ENCODE data around the gene MPPED2. TPM values are rescaled to one million over a fixed set of nuclear protein-coding genes. Genes with fewer than 3 reads are reported as not detected.

The MPPED2 gene
- polyA plus RNA-seq, 3 donors, result 0.29 to 0.59 (median 0.52) TPM

- Mint-ChIP-seq H3K9me3 (peaks cover 0 to 4% (median 0%) of the 10 kb centered on the region in 7 donors), H3K4me3 (no peak overlapping the region), H3K27ac (no peak overlapping the region), H3K27me3 (ENCODE audit: low read depth in 3 of 3) (peaks cover 0 to 1% (median 0%) of the 10 kb centered on the region in 3 donors), H3K36me3 (no peaks in the 10 kb centered on the region), H3K4me1 (no peaks in the 10 kb centered on the region)
- TF ChIP-seq, protein P1, sequence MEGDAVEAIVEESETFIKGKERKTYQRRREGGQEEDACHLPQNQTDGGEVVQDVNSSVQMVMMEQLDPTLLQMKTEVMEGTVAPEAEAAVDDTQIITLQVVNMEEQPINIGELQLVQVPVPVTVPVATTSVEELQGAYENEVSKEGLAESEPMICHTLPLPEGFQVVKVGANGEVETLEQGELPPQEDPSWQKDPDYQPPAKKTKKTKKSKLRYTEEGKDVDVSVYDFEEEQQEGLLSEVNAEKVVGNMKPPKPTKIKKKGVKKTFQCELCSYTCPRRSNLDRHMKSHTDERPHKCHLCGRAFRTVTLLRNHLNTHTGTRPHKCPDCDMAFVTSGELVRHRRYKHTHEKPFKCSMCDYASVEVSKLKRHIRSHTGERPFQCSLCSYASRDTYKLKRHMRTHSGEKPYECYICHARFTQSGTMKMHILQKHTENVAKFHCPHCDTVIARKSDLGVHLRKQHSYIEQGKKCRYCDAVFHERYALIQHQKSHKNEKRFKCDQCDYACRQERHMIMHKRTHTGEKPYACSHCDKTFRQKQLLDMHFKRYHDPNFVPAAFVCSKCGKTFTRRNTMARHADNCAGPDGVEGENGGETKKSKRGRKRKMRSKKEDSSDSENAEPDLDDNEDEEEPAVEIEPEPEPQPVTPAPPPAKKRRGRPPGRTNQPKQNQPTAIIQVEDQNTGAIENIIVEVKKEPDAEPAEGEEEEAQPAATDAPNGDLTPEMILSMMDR (IDR thresholded peaks at IDR 0.05), result no peak
- intact Hi-C loops (cut with micrococcal nuclease), result no loop called here
- Histone ChIP-seq H3K79me2 (ENCODE audit: insufficient read depth, low read length) (no peaks in the 10 kb centered on the region), H3K4me3 (replicated peaks in 1 of 3; ENCODE audit: low read depth in 2 of 3, low read length in 3 of 3) (no peak overlapping the region), H3K27ac (ENCODE audit: low read depth in 1 of 2, low read length in 2 of 2) (no peak overlapping the region), H3K36me3 (replicated peaks in 1 of 2; ENCODE audit: control insufficient read depth in 1 of 2, insufficient read depth in 2 of 2, low read length in 2 of 2) (no peaks in the 10 kb centered on the region), H3K4me1 (ENCODE audit: control insufficient read depth in 1 of 2, insufficient read depth in 2 of 2, low read length in 2 of 2) (no peaks in the 10 kb centered on the region), H3K9ac (ENCODE audit: insufficient read depth, low read length, poor library complexity, severe bottlenecking) (no peak overlapping the region), H3K27me3 (ENCODE audit: control insufficient read depth in 2 of 2, insufficient read depth in 2 of 2, low read length in 2 of 2) (no peaks in the 10 kb centered on the region), H3K9me3 (replicated peaks in 1 of 2; ENCODE audit: control insufficient read depth in 1 of 2, insufficient read depth in 1 of 2, low read length in 2 of 2) (no peaks in the 10 kb centered on the region), H2AFZ (ENCODE audit: insufficient read depth, low read depth, low read length, poor library complexity, severe bottlenecking) (no peak overlapping the region), H4K20me1 (ENCODE audit: insufficient read depth, low read length) (no peaks in the 10 kb centered on the region), H3K4me2 (replicated peaks; ENCODE audit: extremely low read depth, low read length, poor library complexity, severe bottlenecking) (no peak overlapping the region)
- no peak for DNase-seq
- WGBS (ENCODE audit: insufficient coverage), result 92% methylated on average over 1 of the region's 3 CpGs
Observed at GRCh38 chr11:30526558-30526957, 59.6 kb downstream of the MPPED2 start.

- H3K9me3 ChIP-seq (replicated peaks in 1 of 2; ENCODE audit: control insufficient read depth in 1 of 2, insufficient read depth in 1 of 2, low read length in 2 of 2), result no peaks in the 10 kb centered on the region
- no peaks in the 10 kb centered on the region for H4K20me1 ChIP-seq (ENCODE audit: insufficient read depth, low read length)
- no peak overlapping the region for H3K4me2 ChIP-seq (replicated peaks; ENCODE audit: extremely low read depth, low read length, poor library complexity, severe bottlenecking)
- no peaks in the 10 kb centered on the region for H3K4me1 ChIP-seq (ENCODE audit: control insufficient read depth in 1 of 2, insufficient read depth in 2 of 2, low read length in 2 of 2)
- H3K27ac Mint-ChIP-seq, result no peak overlapping the region
- H3K27ac ChIP-seq (ENCODE audit: low read depth in 1 of 2, low read length in 2 of 2), result no peak overlapping the region
- H3K27me3 ChIP-seq (ENCODE audit: control insufficient read depth in 2 of 2, insufficient read depth in 2 of 2, low read length in 2 of 2), result no peaks in the 10 kb centered on the region
- 100% methylated on average over 2 of the region's 9 CpGs for WGBS (ENCODE audit: insufficient coverage)
- no peaks in the 10 kb centered on the region for H3K4me1 Mint-ChIP-seq
- no peak overlapping the region for H3K4me3 ChIP-seq (replicated peaks in 1 of 3; ENCODE audit: low read depth in 2 of 3, low read length in 3 of 3)
- H3K79me2 ChIP-seq (ENCODE audit: insufficient read depth, low read length), result no peaks in the 10 kb centered on the region
- H3K4me3 Mint-ChIP-seq, result no peak overlapping the region
- no peaks in the 10 kb centered on the region for H3K36me3 Mint-ChIP-seq
- H3K36me3 ChIP-seq (replicated peaks in 1 of 2; ENCODE audit: control insufficient read depth in 1 of 2, insufficient read depth in 2 of 2, low read length in 2 of 2), result no peaks in the 10 kb centered on the region
- peaks cover 0 to 4% (median 0%) of the 10 kb centered on the region in 7 donors for H3K9me3 Mint-ChIP-seq
- no peak overlapping the region for H3K9ac ChIP-seq (ENCODE audit: insufficient read depth, low read length, poor library complexity, severe bottlenecking)
- TF ChIP-seq, protein P1 (IDR thresholded peaks at IDR 0.05), result no peak
- no peak overlapping the region for H2AFZ ChIP-seq (ENCODE audit: insufficient read depth, low read depth, low read length, poor library complexity, severe bottlenecking)
- DNase-seq, result no peak
- intact Hi-C loops (cut with micrococcal nuclease), result no loop called here
- H3K27me3 Mint-ChIP-seq (ENCODE audit: low read depth in 3 of 3), result peaks cover 0 to 1% (median 0%) of the 10 kb centered on the region in 3 donors
Observed at GRCh38 chr11:30522536-30523243, 63.5 kb downstream of the MPPED2 start.

Measured in CD14-positive monocyte (primary cell).